ENCODE data around the gene POM121L2. TPM values are rescaled to one million over a fixed set of nuclear protein-coding genes. Genes with fewer than 3 reads are reported as not detected.

The POM121L2 gene
- total RNA-seq, 1 experiment from 2014 or later = not detected

DNA sequence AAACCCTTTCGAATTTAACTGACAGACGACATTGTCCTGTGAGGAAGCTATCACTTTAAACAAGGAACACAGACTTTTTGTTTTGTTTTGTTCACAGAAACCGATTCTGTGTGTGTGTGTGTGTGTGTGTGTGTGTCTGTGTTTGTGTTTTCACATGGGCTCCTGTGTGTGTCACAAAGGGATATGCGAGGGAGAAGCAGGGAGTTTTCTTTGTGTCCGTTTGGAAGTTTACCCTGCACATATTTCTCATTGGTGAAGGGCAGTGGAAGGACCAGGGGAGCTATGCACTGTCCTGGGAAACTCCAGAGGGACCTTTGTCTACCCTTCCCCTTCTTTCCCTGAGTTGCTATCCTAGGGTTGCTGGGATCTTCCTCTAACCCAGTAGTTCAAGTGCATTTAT, 17.7 kb downstream of the POM121L2 start:
- Histone ChIP-seq H2AK5ac (ENCODE audit: insufficient read length, low read length) (no peak overlapping the region), H2BK5ac (ENCODE audit: insufficient read length, low read length) (no peak overlapping the region), H2BK15ac (ENCODE audit: low read depth, low read length) (no peak overlapping the region), H3K9ac (ENCODE audit: extremely low read depth, insufficient read length, low read length) (no peak overlapping the region), H4K8ac (replicated peaks; ENCODE audit: insufficient read length, low read depth, low read length) (no peak overlapping the region), H3T11ph (ENCODE audit: low read length) (no peak overlapping the region), H3K4ac (ENCODE audit: low read depth, low read length) (no peak overlapping the region), H3K27ac (ENCODE audit: insufficient read length, low read depth, low read length) (no peak overlapping the region), H3K23ac (ENCODE audit: insufficient read length, low read depth, low read length) (no peak overlapping the region), H3K4me2 (ENCODE audit: insufficient read depth, insufficient read length, low read length) (peak overlapping the region; percentile 94), H3K79me2 (ENCODE audit: insufficient read depth, low read length) (no peaks in the 10 kb centered on the region), H3K9me3 (ENCODE audit: control insufficient read depth, low read depth, low read length) (no peaks in the 10 kb centered on the region), H2BK120ac (ENCODE audit: low read depth, low read length, poor library complexity, severe bottlenecking) (no peak overlapping the region), H3K4me1 (ENCODE audit: insufficient read depth, low read length) (no peaks in the 10 kb centered on the region; the same call in 1 of the 2 replicates), H2AFZ (ENCODE audit: low read length) (no peak overlapping the region), H4K20me1 (ENCODE audit: control insufficient read depth, insufficient read depth, insufficient read length) (no peaks in the 10 kb centered on the region), H3K56ac (ENCODE audit: insufficient read length, low read depth, low read length) (no peak overlapping the region), H2BK20ac (ENCODE audit: low read depth, low read length, poor library complexity, severe bottlenecking) (no peak overlapping the region), H4K91ac (ENCODE audit: insufficient read length, low read depth, low read length) (no peak overlapping the region), H2BK12ac (ENCODE audit: insufficient read length, low read depth, low read length) (no peak overlapping the region), H3K27me3 (ENCODE audit: insufficient read depth, low read length) (no peaks in the 10 kb centered on the region; the same call in 1 of the 2 replicates), H3K23me2 (ENCODE audit: insufficient read length, low read depth, low read length, poor library complexity, severe bottlenecking) (peaks cover 25% of the 10 kb centered on the region), H4K5ac (ENCODE audit: insufficient read length, low read depth, low read length) (no peak overlapping the region), H3K79me1 (ENCODE audit: insufficient read depth, low read depth, low read length, poor library complexity, severe bottlenecking) (no peaks in the 10 kb centered on the region), H3K14ac (ENCODE audit: insufficient read depth, low read length) (no peak overlapping the region), H3K18ac (ENCODE audit: insufficient read length, low read depth, low read length) (no peak overlapping the region)
- no CpG with 5 or more reads among the region's 5 CpGs for WGBS (ENCODE audit: extremely low coverage, insufficient read length, low lambda C conversion rate)
- Mint-ChIP-seq H3K27ac (no peak overlapping the region), H3K9me3 (no peaks in the 10 kb centered on the region; a peak in 2 of 5 replicates), H3K4me3 (peak overlapping the region; percentile 87 to 89), H3K27me3 (ENCODE audit: low read depth) (peaks cover 43% of the 10 kb centered on the region), H3K36me3 (ENCODE audit: insufficient read depth in 1 of 3, low read depth in 3 of 3) (no peaks in the 10 kb centered on the region; a peak in 1 of 7 replicates), H3K4me1 (peaks cover 33 to 51% of the 10 kb centered on the region in 2 experiments)
- DNase-seq = no peak
- no peak for TF ChIP-seq CTCF (conservative IDR thresholded peaks at IDR 0.05)
